Measurements from ENCODE around the gene HAAO.

DNA sequence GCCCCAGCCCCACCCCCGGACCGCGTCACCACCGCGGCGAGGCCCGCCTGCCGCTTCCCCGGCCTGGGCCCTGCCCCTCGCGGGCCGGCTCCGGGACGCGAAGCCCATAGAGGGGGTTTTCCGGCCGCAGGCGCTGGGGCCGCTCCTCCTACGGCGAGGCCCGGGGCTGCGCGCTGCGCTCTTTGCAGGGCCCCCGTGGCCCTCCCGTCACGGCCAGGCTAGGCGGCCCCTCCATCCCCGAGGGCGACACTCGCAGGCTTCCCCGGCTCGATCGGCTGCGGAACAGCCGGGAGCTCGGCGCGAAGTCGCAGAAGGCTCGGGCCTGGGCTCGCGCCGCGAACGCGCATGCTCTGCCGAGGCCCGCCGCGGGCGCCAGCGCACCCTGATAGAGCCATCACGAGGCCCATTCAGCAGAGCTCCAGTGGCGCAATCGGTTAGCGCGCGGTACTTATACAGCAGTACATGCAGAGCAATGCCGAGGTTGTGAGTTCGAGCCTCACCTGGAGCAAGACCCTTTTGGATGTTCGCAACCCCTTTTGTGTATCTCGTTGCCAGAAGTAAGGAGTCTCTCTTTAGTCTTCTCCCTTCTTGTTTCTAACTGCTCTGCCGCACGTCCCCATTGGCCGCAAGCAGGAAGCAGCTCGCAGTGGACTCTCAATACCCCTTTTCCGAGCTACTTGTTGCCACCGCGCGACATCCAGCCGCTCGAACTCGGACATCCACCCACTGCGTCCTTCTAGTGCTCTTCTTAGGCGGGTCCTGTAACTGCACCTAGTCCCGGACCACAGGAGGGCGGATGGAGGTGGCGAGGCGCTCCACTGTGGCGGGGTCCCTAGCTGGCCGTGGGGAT is 18.0 kb upstream of the HAAO start:
- TF ChIP-seq, protein P1, sequence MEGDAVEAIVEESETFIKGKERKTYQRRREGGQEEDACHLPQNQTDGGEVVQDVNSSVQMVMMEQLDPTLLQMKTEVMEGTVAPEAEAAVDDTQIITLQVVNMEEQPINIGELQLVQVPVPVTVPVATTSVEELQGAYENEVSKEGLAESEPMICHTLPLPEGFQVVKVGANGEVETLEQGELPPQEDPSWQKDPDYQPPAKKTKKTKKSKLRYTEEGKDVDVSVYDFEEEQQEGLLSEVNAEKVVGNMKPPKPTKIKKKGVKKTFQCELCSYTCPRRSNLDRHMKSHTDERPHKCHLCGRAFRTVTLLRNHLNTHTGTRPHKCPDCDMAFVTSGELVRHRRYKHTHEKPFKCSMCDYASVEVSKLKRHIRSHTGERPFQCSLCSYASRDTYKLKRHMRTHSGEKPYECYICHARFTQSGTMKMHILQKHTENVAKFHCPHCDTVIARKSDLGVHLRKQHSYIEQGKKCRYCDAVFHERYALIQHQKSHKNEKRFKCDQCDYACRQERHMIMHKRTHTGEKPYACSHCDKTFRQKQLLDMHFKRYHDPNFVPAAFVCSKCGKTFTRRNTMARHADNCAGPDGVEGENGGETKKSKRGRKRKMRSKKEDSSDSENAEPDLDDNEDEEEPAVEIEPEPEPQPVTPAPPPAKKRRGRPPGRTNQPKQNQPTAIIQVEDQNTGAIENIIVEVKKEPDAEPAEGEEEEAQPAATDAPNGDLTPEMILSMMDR (IDR thresholded peaks at IDR 0.05), result peak in 1 of 4 experiments; percentile 5
- peak; percentile 88 for TF ChIP-seq POLR2AphosphoS5 (IDR thresholded peaks at IDR 0.05)
- peak; percentile 70 for TF ChIP-seq POLR2A (IDR thresholded peaks at IDR 0.05)

Data from prostate gland (tissue), 2 donors.